Neuron (in vitro differentiated cells): ENCODE results near the gene RALGPS1.

Experiments used
- H2AFZ ChIP-seq: one replicate; pipeline ENCODE4 v1.6.1; 2013; ENCODE audit warnings: low read depth, mild to moderate bottlenecking, inconsistent platforms, low read length, moderate library complexity
- H3K27me3 ChIP-seq: one replicate; pipeline ENCODE4 v1.6.1; 2013; ENCODE audit warnings: low read length; ENCODE audit not compliant: insufficient read depth
- H3K36me3 ChIP-seq: one replicate; pipeline ENCODE4 v1.6.1; 2013; ENCODE audit warnings: low read length; ENCODE audit not compliant: insufficient read depth
- H3K4me1 ChIP-seq: one replicate; pipeline ENCODE4 v1.6.1; 2013; ENCODE audit warnings: low read length; ENCODE audit not compliant: insufficient read depth
- H3K4me3 ChIP-seq: 2 replicates; pipeline ENCODE4 v1.5.1; 2013; ENCODE audit warnings: mild to moderate bottlenecking, low read length, moderate library complexity
- H3K9me3 ChIP-seq: one replicate; pipeline ENCODE4 v1.6.1; 2013; ENCODE audit warnings: low read length

RALGPS1 gene

GRCh38 chr9:126919193-126919592, 4.6 kb downstream of the RALGPS1 start:
- H2AFZ ChIP-seq = no peak overlapping the region

GRCh38 chr9:126925876-126926275, 11.3 kb downstream of the RALGPS1 start:
- no peaks in the 10 kb centered on the region for H3K4me1 ChIP-seq
- no peaks in the 10 kb centered on the region for H3K27me3 ChIP-seq
- H2AFZ ChIP-seq = no peak overlapping the region
- peaks cover under 1% of the 10 kb centered on the region for H3K9me3 ChIP-seq
- no peaks in the 10 kb centered on the region for H3K36me3 ChIP-seq
- no peak overlapping the region for H3K4me3 ChIP-seq

More at GRCh38 chr9:126919193-126919592, 4.6 kb downstream of the RALGPS1 start:
- Histone ChIP-seq H3K36me3 (no peaks in the 10 kb centered on the region), H3K4me1 (peaks cover 11% of the 10 kb centered on the region), H3K9me3 (no peaks in the 10 kb centered on the region), H3K27me3 (no peaks in the 10 kb centered on the region), H3K4me3 (no peak overlapping the region)

- no peaks in the 10 kb centered on the region for H3K27me3 ChIP-seq
- H3K36me3 ChIP-seq = no peaks in the 10 kb centered on the region
- H3K9me3 ChIP-seq = peaks cover 3% of the 10 kb centered on the region
- H3K4me3 ChIP-seq = no peak overlapping the region
- H2AFZ ChIP-seq = no peak overlapping the region
- H3K4me1 ChIP-seq = no peaks in the 10 kb centered on the region
Observed at GRCh38 chr9:126926364-126926763, 11.8 kb downstream of the RALGPS1 start.

- Histone ChIP-seq H3K9me3 (peaks cover 3% of the 10 kb centered on the region), H3K36me3 (no peaks in the 10 kb centered on the region), H3K4me3 (no peak overlapping the region), H3K4me1 (no peaks in the 10 kb centered on the region), H3K27me3 (no peaks in the 10 kb centered on the region), H2AFZ (no peak overlapping the region)
Observed at GRCh38 chr9:126927419-126927818, 12.8 kb downstream of the RALGPS1 start.

GRCh38 chr9:126932871-126933321, 18.3 kb downstream of the RALGPS1 start:
- no peak overlapping the region for H2AFZ ChIP-seq
- H3K4me3 ChIP-seq = no peak overlapping the region
- H3K36me3 ChIP-seq = no peaks in the 10 kb centered on the region
- no peaks in the 10 kb centered on the region for H3K4me1 ChIP-seq
- H3K27me3 ChIP-seq = no peaks in the 10 kb centered on the region
- H3K9me3 ChIP-seq = peaks cover 3% of the 10 kb centered on the region

- Histone ChIP-seq H3K9me3 (peaks cover 3% of the 10 kb centered on the region), H3K4me1 (no peaks in the 10 kb centered on the region), H3K36me3 (no peaks in the 10 kb centered on the region), H2AFZ (no peak overlapping the region), H3K4me3 (no peak overlapping the region), H3K27me3 (no peaks in the 10 kb centered on the region)
Observed at GRCh38 chr9:126933334-126933980, 18.9 kb downstream of the RALGPS1 start.

- Histone ChIP-seq H3K27me3 (no peaks in the 10 kb centered on the region), H3K4me1 (no peaks in the 10 kb centered on the region), H3K9me3 (peaks cover 3% of the 10 kb centered on the region), H3K4me3 (no peak overlapping the region), H2AFZ (no peak overlapping the region), H3K36me3 (no peaks in the 10 kb centered on the region)
Observed at GRCh38 chr9:126934441-126934840, 19.9 kb downstream of the RALGPS1 start.

GRCh38 chr9:126935630-126936029, 21.0 kb downstream of the RALGPS1 start:
- Histone ChIP-seq H2AFZ (no peak overlapping the region), H3K9me3 (peaks cover 3% of the 10 kb centered on the region), H3K27me3 (no peaks in the 10 kb centered on the region), H3K4me3 (no peak overlapping the region), H3K4me1 (no peaks in the 10 kb centered on the region), H3K36me3 (no peaks in the 10 kb centered on the region)

- Histone ChIP-seq H3K27me3 (no peaks in the 10 kb centered on the region), H3K36me3 (no peaks in the 10 kb centered on the region), H3K9me3 (no peaks in the 10 kb centered on the region), H3K4me1 (no peaks in the 10 kb centered on the region), H2AFZ (no peak overlapping the region), H3K4me3 (no peak overlapping the region)
Observed at GRCh38 chr9:126937444-126937843, 22.9 kb downstream of the RALGPS1 start.

- Histone ChIP-seq H3K9me3 (no peaks in the 10 kb centered on the region), H3K36me3 (no peaks in the 10 kb centered on the region), H2AFZ (no peak overlapping the region), H3K27me3 (no peaks in the 10 kb centered on the region), H3K4me1 (no peaks in the 10 kb centered on the region), H3K4me3 (no peak overlapping the region)
Observed at GRCh38 chr9:126938327-126938726, 23.7 kb downstream of the RALGPS1 start.

- H3K4me3 ChIP-seq = no peak overlapping the region
- no peaks in the 10 kb centered on the region for H3K36me3 ChIP-seq
- H2AFZ ChIP-seq = no peak overlapping the region
- no peaks in the 10 kb centered on the region for H3K27me3 ChIP-seq
- H3K4me1 ChIP-seq = no peaks in the 10 kb centered on the region
- H3K9me3 ChIP-seq = no peaks in the 10 kb centered on the region
Observed at GRCh38 chr9:126939821-126940221, 25.2 kb downstream of the RALGPS1 start.

- Histone ChIP-seq H3K27me3 (no peaks in the 10 kb centered on the region), H2AFZ (no peak overlapping the region)
Observed at GRCh38 chr9:126942399-126942798, 27.8 kb downstream of the RALGPS1 start.

GRCh38 chr9:126945682-126946081, 31.1 kb downstream of the RALGPS1 start:
- Histone ChIP-seq H3K27me3 (no peaks in the 10 kb centered on the region), H2AFZ (no peak overlapping the region), H3K36me3 (no peaks in the 10 kb centered on the region), H3K4me1 (no peaks in the 10 kb centered on the region), H3K4me3 (no peak overlapping the region), H3K9me3 (no peaks in the 10 kb centered on the region)

More at GRCh38 chr9:126942399-126942798, 27.8 kb downstream of the RALGPS1 start:
- Histone ChIP-seq H3K4me3 (no peak overlapping the region), H3K9me3 (no peaks in the 10 kb centered on the region), H3K36me3 (no peaks in the 10 kb centered on the region), H3K4me1 (no peaks in the 10 kb centered on the region)

- no peaks in the 10 kb centered on the region for H3K9me3 ChIP-seq
- H2AFZ ChIP-seq = no peak overlapping the region
- no peak overlapping the region for H3K4me3 ChIP-seq
- H3K36me3 ChIP-seq = no peaks in the 10 kb centered on the region
- no peaks in the 10 kb centered on the region for H3K27me3 ChIP-seq
- H3K4me1 ChIP-seq = no peaks in the 10 kb centered on the region
Observed at GRCh38 chr9:126947529-126947928, 32.9 kb downstream of the RALGPS1 start.
